Memory B cell (primary cell): ENCODE results near the gene B3GNT7.
"Not testable (repeated sequence)": the region's sequence is repeated elsewhere in the genome, so short reads cannot be mapped to it uniquely, and the experiment has no call there.

Experiments
- ATAC-seq: fragments of 150-1000 bp; cut with Tn5 transposase; 2 replicates; pipeline ENCODE4 v1.10.0; 2021; ENCODE audit warnings: low read depth, mild to moderate bottlenecking, moderate library complexity
- DNase-seq, 2 donors: peaks; one replicate each; pipeline ENCODE4 v3.0.0; 2022; ENCODE audit warnings: low spot score in 2 of 2
- H3K27ac Mint-ChIP-seq: one replicate; pipeline ENCODE4 v1.8.0; 2022; ENCODE audit warnings: mild to moderate bottlenecking, moderate library complexity, mixed read lengths
- H3K27me3 Mint-ChIP-seq: one replicate; pipeline ENCODE4 v1.8.0; 2022; ENCODE audit warnings: mixed read lengths
- H3K36me3 Mint-ChIP-seq: one replicate; pipeline ENCODE4 v1.8.0; 2022; ENCODE audit warnings: mild to moderate bottlenecking, mixed read lengths
- H3K4me1 Mint-ChIP-seq: one replicate; pipeline ENCODE4 v1.8.0; 2022; ENCODE audit warnings: mixed read lengths
- H3K4me3 Mint-ChIP-seq: one replicate; pipeline ENCODE4 v1.8.0; 2022; ENCODE audit warnings: mild to moderate bottlenecking, moderate library complexity, mixed read lengths
- H3K9me3 Mint-ChIP-seq: one replicate; pipeline ENCODE4 v1.8.0; 2022; ENCODE audit warnings: mixed read lengths

Gene B3GNT7

GRCh38 chr2:231373786-231374349 is 21.6 kb upstream of the B3GNT7 start:
- Mint-ChIP-seq H3K4me1 (no peaks in the 10 kb centered on the region), H3K9me3 (no peaks in the 10 kb centered on the region), H3K27me3 (no peaks in the 10 kb centered on the region), H3K4me3 (no peak overlapping the region), H3K27ac (no peak overlapping the region), H3K36me3 (no peaks in the 10 kb centered on the region)
- no peak for ATAC-seq
- no peak for DNase-seq

- Mint-ChIP-seq H3K9me3 (no peaks in the 10 kb centered on the region), H3K27me3 (peaks cover 1% of the 10 kb centered on the region)
- ATAC-seq, result no peak
Observed at GRCh38 chr2:231374771-231375170, 20.7 kb upstream of the B3GNT7 start.

DNA sequence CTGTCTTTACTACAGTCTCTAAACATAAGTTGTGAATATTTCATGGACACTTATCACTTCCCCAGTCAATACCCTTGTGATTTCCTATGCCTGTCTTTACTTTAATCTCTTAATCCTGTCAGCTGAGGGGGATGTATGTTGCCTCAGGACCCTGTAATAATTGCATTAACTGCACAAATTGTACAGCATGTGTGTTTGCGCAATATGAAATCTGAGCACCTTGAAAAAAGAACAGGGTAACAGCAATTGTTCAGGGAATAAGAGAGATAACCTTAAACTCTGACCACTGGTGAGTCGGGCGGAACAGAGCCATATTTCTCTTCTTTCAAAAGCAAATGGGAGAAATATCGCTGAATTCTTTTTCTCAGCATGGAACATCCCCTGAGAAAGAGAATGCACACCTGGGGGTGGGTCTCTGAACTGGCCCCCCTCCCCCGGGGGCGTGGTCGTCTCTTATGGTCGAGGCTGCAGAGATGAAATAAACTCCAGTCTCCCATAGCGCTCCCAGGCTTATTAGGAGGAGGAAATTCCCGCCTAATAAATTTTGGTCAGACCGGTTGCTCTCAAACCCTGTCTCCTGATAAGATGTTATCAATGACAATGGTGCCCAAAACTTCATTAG is 19.4 kb upstream of the B3GNT7 start:
- ATAC-seq, result not testable (repeated sequence)

More at GRCh38 chr2:231374771-231375170, 20.7 kb upstream of the B3GNT7 start:
- Mint-ChIP-seq H3K27ac (no peak overlapping the region), H3K4me1 (no peaks in the 10 kb centered on the region), H3K4me3 (no peak overlapping the region), H3K36me3 (no peaks in the 10 kb centered on the region)
- no peak for DNase-seq

GRCh38 chr2:231376857-231377256 is 18.7 kb upstream of the B3GNT7 start:
- Mint-ChIP-seq H3K27me3 (peaks cover 9% of the 10 kb centered on the region), H3K4me1 (peaks cover 5% of the 10 kb centered on the region), H3K4me3 (no peak overlapping the region), H3K9me3 (no peaks in the 10 kb centered on the region), H3K36me3 (peaks cover 4% of the 10 kb centered on the region), H3K27ac (no peak overlapping the region)
- ATAC-seq (no peak), DNase-seq (no peak)

More for the DNA sequence above, 19.4 kb upstream of the B3GNT7 start:
- H3K27me3 Mint-ChIP-seq, H3K36me3 Mint-ChIP-seq, DNase-seq, H3K4me3 Mint-ChIP-seq, H3K27ac Mint-ChIP-seq, H3K9me3 Mint-ChIP-seq, H3K4me1 Mint-ChIP-seq: not testable (repeated sequence)

- Mint-ChIP-seq H3K4me1 (peaks cover 5% of the 10 kb centered on the region), H3K27me3 (peaks cover 9% of the 10 kb centered on the region), H3K4me3 (no peak overlapping the region), H3K27ac (no peak overlapping the region), H3K9me3 (no peaks in the 10 kb centered on the region), H3K36me3 (peaks cover 4% of the 10 kb centered on the region)
- DNase-seq, result no peak
- no peak for ATAC-seq
Observed at GRCh38 chr2:231378026-231378722, 17.3 kb upstream of the B3GNT7 start.

DNA sequence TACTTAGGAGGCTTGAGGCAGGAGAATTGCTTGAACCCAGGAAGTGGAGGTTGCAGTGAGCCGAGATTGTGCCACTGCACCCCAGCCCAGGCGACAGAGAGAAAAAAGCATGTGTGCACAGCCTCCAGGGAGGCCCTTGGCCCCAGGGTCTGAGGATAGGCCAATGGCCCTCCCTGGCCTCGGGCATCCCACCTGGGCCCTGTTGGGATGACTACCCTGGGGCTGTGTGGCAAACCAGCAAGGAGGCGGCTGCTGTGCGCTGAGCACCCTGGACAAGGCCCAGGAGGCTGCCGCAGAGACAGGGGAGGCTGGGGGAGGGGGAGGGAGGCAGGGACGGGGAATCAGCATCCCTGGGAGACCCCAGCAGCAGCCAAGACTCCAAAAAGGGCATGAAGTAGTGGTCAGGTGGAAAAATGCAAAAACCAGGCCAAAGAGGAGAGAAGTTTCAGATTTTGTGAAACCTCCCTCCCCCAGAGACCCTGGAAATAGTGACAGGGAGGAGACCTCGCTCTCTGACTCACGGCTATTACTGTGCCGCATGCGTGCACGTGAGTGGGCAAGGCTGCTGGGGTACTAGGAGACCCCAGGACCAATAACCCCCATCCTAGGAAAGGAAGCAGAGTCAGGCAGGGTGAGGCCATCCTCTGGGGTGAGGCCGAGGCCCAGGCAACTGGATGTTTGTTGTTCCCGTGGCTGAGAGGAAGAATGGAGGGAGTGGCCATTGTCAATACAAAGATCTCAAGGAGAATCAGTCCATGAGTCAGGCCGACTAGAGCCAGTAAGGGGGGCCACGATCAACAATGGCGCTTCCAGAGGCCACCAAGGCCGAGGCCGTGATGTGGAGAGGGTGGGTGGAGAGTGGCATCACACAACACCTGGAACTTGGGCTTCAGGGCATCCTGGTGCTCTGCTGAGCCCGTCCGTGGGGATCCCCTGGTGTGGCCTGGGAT is 16.0 kb upstream of the B3GNT7 start:
- H3K27me3 Mint-ChIP-seq, result peaks cover 9% of the 10 kb centered on the region
- H3K4me3 Mint-ChIP-seq, result no peak overlapping the region
- H3K36me3 Mint-ChIP-seq, result peaks cover 4% of the 10 kb centered on the region
- ATAC-seq, result no peak
- no peaks in the 10 kb centered on the region for H3K9me3 Mint-ChIP-seq
- DNase-seq, result no peak
- no peak overlapping the region for H3K27ac Mint-ChIP-seq
- H3K4me1 Mint-ChIP-seq, result peaks cover 5% of the 10 kb centered on the region

- ATAC-seq (no peak), DNase-seq (no peak)
- H3K27me3 Mint-ChIP-seq, result peaks cover 9% of the 10 kb centered on the region
- no peak overlapping the region for H3K27ac Mint-ChIP-seq
- H3K9me3 Mint-ChIP-seq, result peaks cover 4% of the 10 kb centered on the region
- no peak overlapping the region for H3K4me3 Mint-ChIP-seq
- H3K36me3 Mint-ChIP-seq, result peaks cover 7% of the 10 kb centered on the region
- peaks cover 5% of the 10 kb centered on the region for H3K4me1 Mint-ChIP-seq
Observed at GRCh38 chr2:231380307-231380706, 15.2 kb upstream of the B3GNT7 start.

- DNase-seq (no peak), ATAC-seq (no peak)
- Mint-ChIP-seq H3K4me3 (no peak overlapping the region), H3K36me3 (peaks cover 7% of the 10 kb centered on the region), H3K27me3 (peaks cover 9% of the 10 kb centered on the region), H3K9me3 (peaks cover 7% of the 10 kb centered on the region), H3K4me1 (peaks cover 5% of the 10 kb centered on the region), H3K27ac (peak overlapping the region; percentile 29)
Observed at GRCh38 chr2:231380991-231381847, 14.3 kb upstream of the B3GNT7 start.

GRCh38 chr2:231382116-231382515 is 13.4 kb upstream of the B3GNT7 start:
- no peak overlapping the region for H3K4me3 Mint-ChIP-seq
- H3K9me3 Mint-ChIP-seq, result peaks cover 7% of the 10 kb centered on the region
- ATAC-seq (no peak), DNase-seq (no peak)
- H3K4me1 Mint-ChIP-seq, result peaks cover 5% of the 10 kb centered on the region
- H3K36me3 Mint-ChIP-seq, result peaks cover 7% of the 10 kb centered on the region
- H3K27ac Mint-ChIP-seq, result no peak overlapping the region
- peaks cover 9% of the 10 kb centered on the region for H3K27me3 Mint-ChIP-seq

- ATAC-seq (no peak), DNase-seq (no peak)
- Mint-ChIP-seq H3K4me3 (no peak overlapping the region), H3K27me3 (peaks cover 9% of the 10 kb centered on the region), H3K36me3 (peaks cover 7% of the 10 kb centered on the region), H3K27ac (no peak overlapping the region), H3K4me1 (peaks cover 5% of the 10 kb centered on the region), H3K9me3 (peaks cover 7% of the 10 kb centered on the region)
Observed at GRCh38 chr2:231383416-231384108, 11.9 kb upstream of the B3GNT7 start.

DNA sequence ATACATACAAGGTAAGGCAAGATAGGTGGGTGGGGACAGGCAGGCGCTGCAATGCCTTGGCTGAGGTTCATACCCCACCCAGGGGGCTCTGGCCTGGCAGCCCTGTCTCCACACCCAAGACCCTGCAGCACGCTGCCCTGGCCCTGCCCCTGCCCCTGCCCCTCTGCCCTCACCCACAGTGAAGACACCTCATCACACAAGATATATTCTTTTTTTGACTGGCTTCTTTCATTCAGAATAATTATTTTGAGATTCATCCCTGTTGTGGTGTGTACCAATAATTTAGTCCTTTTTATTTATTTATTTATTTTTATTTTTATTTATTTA is 11.4 kb upstream of the B3GNT7 start:
- ATAC-seq, result no peak
- H3K4me3 Mint-ChIP-seq, result no peak overlapping the region
- H3K27ac Mint-ChIP-seq, result no peak overlapping the region
- H3K4me1 Mint-ChIP-seq, result peaks cover 6% of the 10 kb centered on the region
- H3K27me3 Mint-ChIP-seq, result peaks cover 9% of the 10 kb centered on the region
- H3K36me3 Mint-ChIP-seq, result peaks cover 7% of the 10 kb centered on the region
- peaks cover 7% of the 10 kb centered on the region for H3K9me3 Mint-ChIP-seq
- DNase-seq, result no peak

- Mint-ChIP-seq H3K4me3 (no peak overlapping the region), H3K9me3 (peaks cover 7% of the 10 kb centered on the region), H3K36me3 (peaks cover 8% of the 10 kb centered on the region), H3K27ac (no peak overlapping the region), H3K27me3 (peaks cover 8% of the 10 kb centered on the region), H3K4me1 (peaks cover 10% of the 10 kb centered on the region)
- ATAC-seq, result no peak
- no peak for DNase-seq
Observed at GRCh38 chr2:231384970-231385369, 10.5 kb upstream of the B3GNT7 start.

DNA sequence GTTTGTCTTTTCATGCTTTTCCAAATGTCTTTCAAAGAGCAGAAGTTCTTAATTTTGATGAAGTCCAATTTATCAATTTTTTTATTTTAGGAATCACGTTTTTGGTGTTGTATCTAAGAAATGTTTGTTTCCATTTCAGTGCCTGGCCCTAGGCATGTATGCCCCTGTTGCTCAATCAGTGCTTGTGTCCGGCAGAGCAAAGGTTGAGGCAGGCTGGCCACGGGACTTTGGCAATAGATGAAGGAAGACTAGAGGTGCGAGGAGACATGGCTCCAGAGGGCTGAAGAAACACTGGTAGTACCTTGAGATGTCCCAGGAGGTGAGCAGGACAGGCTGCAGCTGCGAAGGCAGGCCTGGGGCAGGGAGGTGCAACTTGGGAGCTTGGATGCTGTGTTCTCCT is 10.1 kb upstream of the B3GNT7 start:
- H3K4me3 Mint-ChIP-seq, result no peak overlapping the region
- peaks cover 8% of the 10 kb centered on the region for H3K27me3 Mint-ChIP-seq
- peaks cover 10% of the 10 kb centered on the region for H3K4me1 Mint-ChIP-seq
- H3K27ac Mint-ChIP-seq, result no peak overlapping the region
- peaks cover 7% of the 10 kb centered on the region for H3K9me3 Mint-ChIP-seq
- peaks cover 8% of the 10 kb centered on the region for H3K36me3 Mint-ChIP-seq
- no peak for ATAC-seq
- no peak for DNase-seq
